ENCODE measurements around the gene COPS7B. TPM values are rescaled to one million over a fixed set of nuclear protein-coding genes. Genes with fewer than 3 reads are reported as not detected.

COPS7B gene
- polyA plus RNA-seq, 2 of the 4 experiments (the other 2 are of a cell fraction): 34.3 to 54.9 TPM

- TF ChIP-seq PBX3 (IDR thresholded peaks at IDR 0.05) (no peak), MAX (IDR thresholded peaks at IDR 0.05) (no peak), REST (IDR thresholded peaks at IDR 0.05) (no peak), CEBPB (IDR thresholded peaks at IDR 0.05) (no peak)
Observed at GRCh38 chr2:231853105-231853504, 66.9 kb downstream of the COPS7B start (continued).

GRCh38 chr2:231854616-231855125, 68.4 kb downstream of the COPS7B start:
- no peak overlapping the region for H3K27ac ChIP-seq
- no peak for FAIRE-seq
- 80% methylated on average over 9 of the region's 9 CpGs for WGBS (ENCODE audit: missing lambda C conversion rate)
- no peak for ATAC-seq
- CTCF ChIA-PET: interaction anchor here (0.9 to 7.8 kb wide), 4 partner anchors 10 to 667 kb away, joined by 3 to 71 read pairs (median 4); no protein-coding TSS in a partner anchor
- no peak for DNase-seq (ENCODE audit: low read depth in 1 of 2, low spot score in 1 of 2)
- H3K9me3 ChIP-seq: no peaks in the 10 kb centered on the region
- POLR2A ChIA-PET: no interaction called here
- H3K4me3 ChIP-seq: no peak overlapping the region
- H3K4me2 ChIP-seq: no peak overlapping the region
- TF ChIP-seq PBX3 (IDR thresholded peaks at IDR 0.05) (no peak), KDM1A (IDR thresholded peaks at IDR 0.05; ENCODE audit: low read depth) (no peak), JUNB (IDR thresholded peaks at IDR 0.05) (no peak), HEYL (CRISPR knock-in tag; IDR thresholded peaks at IDR 0.05) (no peak), RCOR1 (IDR thresholded peaks at IDR 0.05; ENCODE audit: low read depth, low read length) (no peak), MYC (IDR thresholded peaks at IDR 0.05; ENCODE audit: borderline replicate concordance, low read length) (no peak), CHD4 (IDR thresholded peaks at IDR 0.05; ENCODE audit: borderline replicate concordance) (no peak), BHLHE40 (IDR thresholded peaks at IDR 0.05; ENCODE audit: low read depth, low read length) (no peak), RFX5 (IDR thresholded peaks at IDR 0.05) (no peak), CBX2 (IDR thresholded peaks at IDR 0.05; ENCODE audit: borderline replicate concordance, low read depth) (no peak), BCL3 (IDR thresholded peaks at IDR 0.05) (no peak), PHF8 (IDR thresholded peaks at IDR 0.05; ENCODE audit: borderline replicate concordance, low read depth) (no peak), EHMT2 (IDR thresholded peaks at IDR 0.05; ENCODE audit: low read depth) (no peak), ZNF302 (CRISPR knock-in tag; IDR thresholded peaks at IDR 0.05) (no peak), HOXA7 (CRISPR knock-in tag; IDR thresholded peaks at IDR 0.05) (no peak), RARB (CRISPR knock-in tag; IDR thresholded peaks at IDR 0.05) (no peak), NFE2L2 (conservative IDR thresholded peaks at IDR 0.05; ENCODE audit: low read length) (no peak)
- H3K4me1 ChIP-seq: no peaks in the 10 kb centered on the region

All from A549 (cell line).